Measurements from ENCODE around the gene NAT10.

DNA sequence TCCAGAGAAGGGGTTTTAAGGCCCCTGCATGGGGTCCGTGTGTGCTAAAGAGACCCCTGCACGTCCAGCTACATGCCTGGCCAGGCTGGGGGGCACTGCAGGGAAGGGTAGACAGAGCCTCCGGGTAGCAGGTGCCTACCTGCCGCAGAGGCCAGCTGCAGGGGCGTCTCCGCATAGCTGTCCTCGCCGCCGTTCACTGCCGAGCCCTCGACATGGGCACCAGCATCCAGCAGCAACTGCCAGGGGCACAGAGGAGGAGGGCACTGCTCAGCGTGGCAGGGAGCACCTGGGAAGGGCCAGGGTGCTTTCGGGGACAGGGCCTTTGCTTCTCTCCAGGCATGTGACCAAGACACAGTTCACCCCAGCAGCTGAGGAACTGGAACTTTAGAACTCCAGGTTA is 59.7 kb downstream of the NAT10 start:
- no peak for TF ChIP-seq CTCF (IDR thresholded peaks at IDR 0.05)
- no peak for TF ChIP-seq POLR2A (IDR thresholded peaks at IDR 0.05)
